ENCODE data around the gene CLK2. TPM values are rescaled to one million over a fixed set of nuclear protein-coding genes. Genes with fewer than 3 reads are reported as not detected.

CLK2 gene
- total and polyA plus RNA-seq, 7 donors, result 7.2 to 45.9 (median 23.2) TPM

GRCh38 chr1:155297384-155297783, 24.1 kb upstream of the CLK2 start:
- intact Hi-C loops (cut with DNase I), result no loop called here
- peaks cover 10 to 42% (median 20%) of the 10 kb centered on the region in 3 donors for H3K27me3 ChIP-seq
- WGBS, 2 donors, result 74 to 91% methylated on average over 7 of the region's 7 CpGs

DNA sequence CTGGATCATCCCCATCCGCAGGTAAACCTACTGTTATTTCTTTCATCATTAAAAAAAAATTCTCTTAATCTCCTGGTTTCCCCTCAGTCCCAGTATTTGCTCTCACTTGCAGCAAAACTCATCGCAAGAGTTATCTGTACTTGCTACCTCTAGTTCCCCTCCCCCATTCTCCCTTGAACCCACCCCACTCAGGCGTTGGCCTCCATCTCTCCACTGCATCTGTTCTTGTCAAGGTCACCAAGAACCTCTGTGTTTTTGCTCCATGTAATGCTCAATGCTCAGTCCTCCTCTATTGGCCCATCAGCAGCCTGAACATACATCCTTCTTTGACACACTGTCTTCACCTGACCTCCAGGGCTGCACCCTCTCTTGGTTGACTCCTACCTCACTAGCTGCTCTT, 23.4 kb upstream of the CLK2 start:
- WGBS, 2 donors, result 67 to 86% methylated on average over 3 of the region's 3 CpGs
- intact Hi-C loops (cut with DNase I), result no loop called here
- TF ChIP-seq POLR2A (IDR thresholded peaks at IDR 0.05) (no peak), POLR2AphosphoS5 (IDR thresholded peaks at IDR 0.05) (no peak), EP300 (IDR thresholded peaks at IDR 0.05) (no peak)
- TF ChIP-seq, protein P1, sequence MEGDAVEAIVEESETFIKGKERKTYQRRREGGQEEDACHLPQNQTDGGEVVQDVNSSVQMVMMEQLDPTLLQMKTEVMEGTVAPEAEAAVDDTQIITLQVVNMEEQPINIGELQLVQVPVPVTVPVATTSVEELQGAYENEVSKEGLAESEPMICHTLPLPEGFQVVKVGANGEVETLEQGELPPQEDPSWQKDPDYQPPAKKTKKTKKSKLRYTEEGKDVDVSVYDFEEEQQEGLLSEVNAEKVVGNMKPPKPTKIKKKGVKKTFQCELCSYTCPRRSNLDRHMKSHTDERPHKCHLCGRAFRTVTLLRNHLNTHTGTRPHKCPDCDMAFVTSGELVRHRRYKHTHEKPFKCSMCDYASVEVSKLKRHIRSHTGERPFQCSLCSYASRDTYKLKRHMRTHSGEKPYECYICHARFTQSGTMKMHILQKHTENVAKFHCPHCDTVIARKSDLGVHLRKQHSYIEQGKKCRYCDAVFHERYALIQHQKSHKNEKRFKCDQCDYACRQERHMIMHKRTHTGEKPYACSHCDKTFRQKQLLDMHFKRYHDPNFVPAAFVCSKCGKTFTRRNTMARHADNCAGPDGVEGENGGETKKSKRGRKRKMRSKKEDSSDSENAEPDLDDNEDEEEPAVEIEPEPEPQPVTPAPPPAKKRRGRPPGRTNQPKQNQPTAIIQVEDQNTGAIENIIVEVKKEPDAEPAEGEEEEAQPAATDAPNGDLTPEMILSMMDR (IDR thresholded peaks at IDR 0.05), result no peak

More at GRCh38 chr1:155297384-155297783, 24.1 kb upstream of the CLK2 start:
- Histone ChIP-seq H3K36me3 (no peaks in the 10 kb centered on the region), H3K4me1 (peaks cover 0 to 7% (median 6%) of the 10 kb centered on the region in 4 donors), H3K4me3 (no peak overlapping the region), H3K27ac (no peak overlapping the region), H3K9me3 (no peaks in the 10 kb centered on the region)
- no peak for TF ChIP-seq EP300 (IDR thresholded peaks at IDR 0.05)
- no peak for TF ChIP-seq POLR2AphosphoS5 (IDR thresholded peaks at IDR 0.05)
- no peak for TF ChIP-seq POLR2A (IDR thresholded peaks at IDR 0.05)
- TF ChIP-seq, protein P1 (IDR thresholded peaks at IDR 0.05), result no peak
- DNase-seq, result no peak

DNA sequence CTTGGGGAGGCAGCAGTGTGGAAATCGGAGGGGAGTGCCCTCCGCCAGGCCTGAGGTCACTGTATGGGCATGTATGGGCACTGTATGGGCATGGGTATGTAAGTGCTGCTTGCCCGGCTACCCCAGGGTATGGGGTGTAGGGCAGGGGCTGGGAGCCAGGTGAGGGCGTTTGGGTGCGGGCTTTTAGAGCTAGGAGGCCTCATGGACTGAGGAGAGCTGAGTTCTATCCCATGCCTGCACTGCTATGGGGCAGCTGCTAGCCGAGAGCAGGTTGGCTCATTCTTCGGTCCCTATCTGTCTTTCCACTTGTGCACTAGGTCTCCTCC, 22.6 kb upstream of the CLK2 start:
- H3K27me3 ChIP-seq, result peaks cover 10 to 42% (median 20%) of the 10 kb centered on the region in 3 donors

More for the DNA sequence above, 23.4 kb upstream of the CLK2 start:
- H3K27me3 ChIP-seq, result peaks cover 10 to 42% (median 20%) of the 10 kb centered on the region in 3 donors
- H3K9me3 ChIP-seq, result no peaks in the 10 kb centered on the region
- no peak for DNase-seq
- peaks cover 0 to 7% (median 6%) of the 10 kb centered on the region in 4 donors for H3K4me1 ChIP-seq
- no peaks in the 10 kb centered on the region for H3K36me3 ChIP-seq
- no peak overlapping the region for H3K4me3 ChIP-seq
- no peak overlapping the region for H3K27ac ChIP-seq

GRCh38 chr1:155295183-155295941, 22.1 kb upstream of the CLK2 start:
- peaks cover 10 to 42% (median 20%) of the 10 kb centered on the region in 3 donors for H3K27me3 ChIP-seq
- no peaks in the 10 kb centered on the region for H3K9me3 ChIP-seq
- no peaks in the 10 kb centered on the region for H3K36me3 ChIP-seq
- peaks cover 0 to 7% (median 6%) of the 10 kb centered on the region in 4 donors for H3K4me1 ChIP-seq
- no peak for DNase-seq
- intact Hi-C loops (cut with DNase I), result no loop called here
- no peak for TF ChIP-seq POLR2A (IDR thresholded peaks at IDR 0.05)
- TF ChIP-seq, protein P1 (IDR thresholded peaks at IDR 0.05), result no peak
- TF ChIP-seq EP300 (IDR thresholded peaks at IDR 0.05), result no peak
- no peak for TF ChIP-seq POLR2AphosphoS5 (IDR thresholded peaks at IDR 0.05)
- H3K27ac ChIP-seq, result no peak overlapping the region
- WGBS, 2 donors, result 22 to 31% methylated on average over 47 of the region's 47 CpGs
- no peak overlapping the region for H3K4me3 ChIP-seq

More for the DNA sequence above, 22.6 kb upstream of the CLK2 start:
- no peaks in the 10 kb centered on the region for H3K36me3 ChIP-seq
- intact Hi-C loops (cut with DNase I), result no loop called here
- TF ChIP-seq POLR2A (IDR thresholded peaks at IDR 0.05) (no peak), EP300 (IDR thresholded peaks at IDR 0.05) (no peak), POLR2AphosphoS5 (IDR thresholded peaks at IDR 0.05) (no peak)
- TF ChIP-seq, protein P1 (IDR thresholded peaks at IDR 0.05), result no peak
- no peaks in the 10 kb centered on the region for H3K9me3 ChIP-seq
- no peak overlapping the region for H3K4me3 ChIP-seq
- DNase-seq, result no peak
- peaks cover 0 to 7% (median 6%) of the 10 kb centered on the region in 4 donors for H3K4me1 ChIP-seq
- no peak overlapping the region for H3K27ac ChIP-seq
- 91 to 92% methylated on average over 7 of the region's 7 CpGs for WGBS, 2 donors
